Ovary (tissue), 9 donors: Measurements from ENCODE around the gene COL4A1. TPM values are rescaled to one million over a fixed set of nuclear protein-coding genes. Genes with fewer than 3 reads are reported as not detected.

ENCODE experiments used
- DNase-seq, 5 donors: peaks; one replicate each; pipeline ENCODE4 v3.0.0-alpha.2; 2019 to 2020
- H3K27ac ChIP-seq, 2 donors: fragments of 200-600 bp; one replicate each; pipeline versions ENCODE4 v1.5.1 to v1.8.0; 2019 to 2022
- H3K27me3 ChIP-seq: fragments of 200-600 bp; one replicate; pipeline ENCODE4 v1.8.0; 2022
- H3K36me3 ChIP-seq: fragments of 200-600 bp; sonication (generic); one replicate; pipeline ENCODE4 v1.5.1; 2019
- H3K4me1 ChIP-seq: one replicate; pipeline ENCODE4 v1.8.1; 2013; ENCODE audit warnings: mild to moderate bottlenecking, moderate library complexity; ENCODE audit not compliant: insufficient read depth
- H3K4me3 ChIP-seq: fragments of 200-600 bp; sonication (generic); one replicate; pipeline ENCODE4 v1.5.1; 2017
- H3K9me3 ChIP-seq, 2 donors: fragments of 200-600 bp in 1 of 2; sonication (generic) in 1 of 2; one replicate each; pipeline versions ENCODE4 v1.5.1 to v1.8.1; 2013 to 2019; ENCODE audit warnings: mild to moderate bottlenecking in 1 of 2, moderate library complexity in 1 of 2
- EP300 ChIP-seq: sonication (generic); formaldehyde crosslinking; IDR thresholded peaks from one replicate; pipeline ENCODE4 v1.6.1; 2017; ENCODE audit warnings: antibody characterized with exemption
- POLR2A ChIP-seq: fragments of 450-650 bp; IDR thresholded peaks from one replicate; pipeline ENCODE4 v1.6.1; 2017; ENCODE audit warnings: antibody characterized with exemption, mild to moderate bottlenecking, moderate library complexity
- WGBS, 3 donors: extraction: QIAGEN DNeasy Blood & Tissue Kit in 1 of 3; methylation state at CpG; one replicate each; pipeline versions ENCODE4 v1.1.5 to v1.1.7; 2013 to 2017; 5-methylcytosine and 5-hydroxymethylcytosine counted together
- intact Hi-C, 4 donors: fragments of 100-400 bp; cut with DNase I; formaldehyde crosslinking; loops; one replicate each; pipeline versions ENCODE4 v1.11.0 to v1.15.1; 2022 to 2023
- polyA plus RNA-seq, 2 donors: library from polyadenylated mRNA; stranded (reverse); fragments of 200-250 nt in 1 of 2; fragments of 350-450 nt in 1 of 2; fragmentation: Illumina TruSeq in 1 of 2; extraction: RNeasy Lipid Tissue Mini Kit (QIAGEN cat#74804) in 1 of 2; gene quantifications; one replicate each; pipeline ENCODE4 v1.2.3, GENCODE V29; 2013 to 2014
- total RNA-seq, 7 donors: library from RNA; depleted of rRNA in 2 of 7; stranded (reverse); fragments of >200 nt in 2 of 7; fragmentation: NEBNext Ultra II Directional in 3 of 7; extraction: Animal tissue kit (Norgen Biotek cat#: 25700) in 3 of 7; gene quantifications; one replicate each; pipeline versions ENCODE4 v1.1.0 to v1.2.4, GENCODE V29; 2016 to 2023
- TF ChIP-seq, protein P1 (sequence below), 3 donors: fragments of 450-650 bp in 2 of 3; fragments of 200-600 bp in 1 of 3; IDR thresholded peaks; one replicate each; pipeline versions ENCODE4 v1.5.1 to v1.8.0; 2016 to 2022; ENCODE audit warnings: antibody characterized with exemption in 3 of 3, mild to moderate bottlenecking in 1 of 3
- donor health status: DM: no; HTN: no; CAD: no; lungs with moderate emphysema.
- donor health status: DM: no; HTN: no; CAD: no.
- donor health status: Bipolar disorder and iron deficiency.
- donor health status: DM: yes; HTN: yes; CAD: no.
- donor health status: DM: no; HTN: no; CAD: no.
- donor health status: DM: yes; HTN: yes; CAD: no.

COL4A1 gene
- total and polyA plus RNA-seq, 9 donors = 42.3 to 421 (median 87.5) TPM

DNA sequence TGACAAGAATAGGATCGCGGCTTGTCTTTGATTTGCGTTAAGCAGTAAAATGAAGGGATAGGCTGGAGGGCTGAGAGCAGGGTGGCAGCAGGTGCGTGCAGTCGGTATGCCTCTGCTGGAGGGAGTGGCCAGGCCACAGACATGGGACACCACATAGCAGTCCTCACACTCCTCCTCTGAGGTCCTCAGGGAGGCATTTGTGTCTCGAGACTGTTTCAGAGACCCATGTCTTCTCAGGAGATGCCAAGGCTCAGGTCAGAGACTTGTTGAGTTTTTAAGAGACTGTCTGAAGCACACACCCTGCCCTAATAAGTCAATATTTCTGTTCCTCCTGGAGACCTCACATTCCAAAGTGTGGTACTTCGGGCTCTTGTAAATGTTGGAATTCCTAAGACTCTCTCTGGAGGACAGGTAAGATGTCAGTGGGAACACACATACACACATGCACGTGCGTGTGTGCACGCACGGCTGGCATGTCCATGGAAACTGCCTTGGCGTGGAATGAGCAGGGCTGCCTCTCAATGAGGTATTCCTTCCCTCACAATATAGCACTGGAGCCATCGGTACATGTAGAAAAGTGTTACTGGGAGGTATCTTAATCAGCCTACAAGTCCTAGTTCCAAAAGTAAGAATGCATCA, 46.5 kb upstream of the COL4A1 start:
- no peak for TF ChIP-seq POLR2A
- TF ChIP-seq, protein P1, sequence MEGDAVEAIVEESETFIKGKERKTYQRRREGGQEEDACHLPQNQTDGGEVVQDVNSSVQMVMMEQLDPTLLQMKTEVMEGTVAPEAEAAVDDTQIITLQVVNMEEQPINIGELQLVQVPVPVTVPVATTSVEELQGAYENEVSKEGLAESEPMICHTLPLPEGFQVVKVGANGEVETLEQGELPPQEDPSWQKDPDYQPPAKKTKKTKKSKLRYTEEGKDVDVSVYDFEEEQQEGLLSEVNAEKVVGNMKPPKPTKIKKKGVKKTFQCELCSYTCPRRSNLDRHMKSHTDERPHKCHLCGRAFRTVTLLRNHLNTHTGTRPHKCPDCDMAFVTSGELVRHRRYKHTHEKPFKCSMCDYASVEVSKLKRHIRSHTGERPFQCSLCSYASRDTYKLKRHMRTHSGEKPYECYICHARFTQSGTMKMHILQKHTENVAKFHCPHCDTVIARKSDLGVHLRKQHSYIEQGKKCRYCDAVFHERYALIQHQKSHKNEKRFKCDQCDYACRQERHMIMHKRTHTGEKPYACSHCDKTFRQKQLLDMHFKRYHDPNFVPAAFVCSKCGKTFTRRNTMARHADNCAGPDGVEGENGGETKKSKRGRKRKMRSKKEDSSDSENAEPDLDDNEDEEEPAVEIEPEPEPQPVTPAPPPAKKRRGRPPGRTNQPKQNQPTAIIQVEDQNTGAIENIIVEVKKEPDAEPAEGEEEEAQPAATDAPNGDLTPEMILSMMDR (IDR thresholded peaks at IDR 0.05) = no peak
- no peaks in the 10 kb centered on the region for H3K27me3 ChIP-seq
- H3K4me1 ChIP-seq = peaks cover 8% of the 10 kb centered on the region
- intact Hi-C loops = no loop called here
- no peak overlapping the region for H3K4me3 ChIP-seq
- H3K9me3 ChIP-seq = no peaks in the 10 kb centered on the region
- WGBS, 3 donors = 90 to 94% (median 92%) methylated on average over 13 of the region's 13 CpGs
- DNase-seq = no peak
- H3K27ac ChIP-seq = no peak overlapping the region
- no peaks in the 10 kb centered on the region for H3K36me3 ChIP-seq

- no peak for TF ChIP-seq EP300
- no peak for TF ChIP-seq POLR2A
- TF ChIP-seq, protein P1 (IDR thresholded peaks at IDR 0.05) = no peak
- no peak overlapping the region for H3K27ac ChIP-seq
- intact Hi-C loops = no loop called here
- no peak overlapping the region for H3K4me3 ChIP-seq
- H3K27me3 ChIP-seq = no peaks in the 10 kb centered on the region
- DNase-seq = no peak
- no peaks in the 10 kb centered on the region for H3K36me3 ChIP-seq
- H3K9me3 ChIP-seq = no peaks in the 10 kb centered on the region
- peaks cover 8% of the 10 kb centered on the region for H3K4me1 ChIP-seq
- 73 to 87% (median 82%) methylated on average over 7 to 8 of the region's 8 CpGs for WGBS, 3 donors
Measured at GRCh38 chr13:110352735-110353134, 45.8 kb upstream of the COL4A1 start.

DNA sequence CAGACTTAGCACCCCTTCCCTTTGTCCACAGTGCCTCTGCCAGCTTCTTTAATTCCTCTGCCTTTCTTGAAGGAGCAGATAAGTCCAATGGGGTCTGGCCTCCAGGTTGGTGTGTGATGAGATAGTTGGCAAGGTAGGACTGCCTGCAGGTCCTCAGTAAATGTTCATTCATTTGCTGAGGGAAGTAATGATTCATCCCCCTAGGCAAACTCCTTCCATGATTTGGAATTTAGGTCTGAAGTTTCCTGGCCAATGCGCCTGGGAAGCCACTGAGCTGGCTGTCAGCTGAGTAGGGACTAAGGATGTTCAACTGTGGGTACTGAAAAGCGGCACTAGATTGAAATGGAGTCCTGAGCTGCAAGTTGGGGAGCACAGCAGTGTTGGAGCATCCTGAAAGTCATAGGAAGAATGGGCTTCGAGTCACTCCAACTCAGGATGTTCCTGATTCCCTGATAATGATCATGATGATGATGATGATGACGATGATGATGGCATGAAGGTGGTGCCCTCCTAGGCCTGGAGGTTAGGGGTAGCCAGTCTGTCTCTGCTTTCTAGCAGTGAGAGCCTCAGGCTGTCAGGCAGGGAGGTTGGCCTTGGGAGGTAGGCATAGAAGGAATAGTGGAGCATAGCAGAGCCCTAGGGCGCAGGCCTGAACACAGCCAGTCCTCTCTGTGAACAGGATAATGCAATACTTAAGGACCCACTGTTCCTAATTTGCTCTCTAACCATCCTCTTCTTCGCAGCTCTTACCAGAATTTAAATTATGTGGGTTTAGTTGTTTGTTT, 44.9 kb upstream of the COL4A1 start:
- Histone ChIP-seq H3K36me3 (no peaks in the 10 kb centered on the region), H3K27me3 (no peaks in the 10 kb centered on the region), H3K27ac (no peak overlapping the region), H3K9me3 (no peaks in the 10 kb centered on the region), H3K4me1 (peaks cover 13% of the 10 kb centered on the region), H3K4me3 (no peak overlapping the region)
- DNase-seq = no peak
- 94 to 98% (median 97%) methylated on average over 6 of the region's 6 CpGs for WGBS, 3 donors
- no peak for TF ChIP-seq EP300
- TF ChIP-seq, protein P1 (IDR thresholded peaks at IDR 0.05) = no peak
- TF ChIP-seq POLR2A = no peak
- intact Hi-C loops = no loop called here

GRCh38 chr13:110350509-110350908, 43.6 kb upstream of the COL4A1 start:
- no peak overlapping the region for H3K4me3 ChIP-seq
- 94 to 97% (median 95%) methylated on average over 3 of the region's 3 CpGs for WGBS, 3 donors
- no peak overlapping the region for H3K27ac ChIP-seq
- no peaks in the 10 kb centered on the region for H3K27me3 ChIP-seq
- peaks cover 13% of the 10 kb centered on the region for H3K4me1 ChIP-seq
- no peak for DNase-seq
- intact Hi-C loops = no loop called here
- TF ChIP-seq, protein P1 (IDR thresholded peaks at IDR 0.05) = no peak
- TF ChIP-seq EP300 (no peak), POLR2A (no peak)
- no peaks in the 10 kb centered on the region for H3K9me3 ChIP-seq
- H3K36me3 ChIP-seq = no peaks in the 10 kb centered on the region
